RWPE2 (cell line): ENCODE measurements around the gene ICAM1.

Experiments used
- ATAC-seq: fragments of 200-7000 bp; cut with Tn5 transposase; 3 replicates; pipeline ENCODE4 v1.9.1; 2021; ENCODE audit warnings: low read depth
- DNase-seq: peaks from one replicate; pipeline ENCODE4 v3.0.0-alpha.2; 2020; ENCODE audit warnings: low spot score
- H3K27ac ChIP-seq: fragments of 450-650 bp; 2 replicates; pipeline ENCODE4 v1.5.1; 2017; ENCODE audit warnings: mild to moderate bottlenecking; ENCODE audit not compliant: poor library complexity, severe bottlenecking
- H3K27me3 ChIP-seq: fragments of 250-450 bp; sonication (Bioruptor Pico); 2 replicates; pipeline ENCODE4 v1.5.1; 2021; ENCODE audit warnings: mild to moderate bottlenecking, moderate library complexity; ENCODE audit not compliant: insufficient read depth, poor library complexity, severe bottlenecking
- H3K36me3 ChIP-seq: fragments of 250-450 bp; sonication (Bioruptor Pico); 2 replicates; pipeline ENCODE4 v1.5.1; 2020; ENCODE audit warnings: low read depth, mild to moderate bottlenecking, moderate library complexity
- H3K4me1 ChIP-seq: fragments of 250-450 bp; sonication (Bioruptor Pico); 2 replicates; pipeline ENCODE4 v1.5.1; 2021; ENCODE audit warnings: mild to moderate bottlenecking, moderate library complexity; ENCODE audit not compliant: insufficient read depth, poor library complexity, severe bottlenecking
- H3K4me3 ChIP-seq: fragments of 250-450 bp; sonication (Bioruptor Pico); 2 replicates; pipeline ENCODE4 v1.5.1; 2021; ENCODE audit warnings: mild to moderate bottlenecking, moderate library complexity; ENCODE audit not compliant: severe bottlenecking
- H3K9me3 ChIP-seq: fragments of 250-450 bp; sonication (Bioruptor Pico); 2 replicates; pipeline ENCODE4 v1.5.1; 2021; ENCODE audit warnings: mild to moderate bottlenecking, moderate library complexity; ENCODE audit not compliant: severe bottlenecking
- TF ChIP-seq, protein P1 (sequence below): fragments of 450-650 bp; IDR thresholded peaks from one replicate; pipeline ENCODE4 v1.5.1; 2017; ENCODE audit warnings: mild to moderate bottlenecking, moderate library complexity; ENCODE audit not compliant: poor library complexity, severe bottlenecking

ICAM1 gene

DNA sequence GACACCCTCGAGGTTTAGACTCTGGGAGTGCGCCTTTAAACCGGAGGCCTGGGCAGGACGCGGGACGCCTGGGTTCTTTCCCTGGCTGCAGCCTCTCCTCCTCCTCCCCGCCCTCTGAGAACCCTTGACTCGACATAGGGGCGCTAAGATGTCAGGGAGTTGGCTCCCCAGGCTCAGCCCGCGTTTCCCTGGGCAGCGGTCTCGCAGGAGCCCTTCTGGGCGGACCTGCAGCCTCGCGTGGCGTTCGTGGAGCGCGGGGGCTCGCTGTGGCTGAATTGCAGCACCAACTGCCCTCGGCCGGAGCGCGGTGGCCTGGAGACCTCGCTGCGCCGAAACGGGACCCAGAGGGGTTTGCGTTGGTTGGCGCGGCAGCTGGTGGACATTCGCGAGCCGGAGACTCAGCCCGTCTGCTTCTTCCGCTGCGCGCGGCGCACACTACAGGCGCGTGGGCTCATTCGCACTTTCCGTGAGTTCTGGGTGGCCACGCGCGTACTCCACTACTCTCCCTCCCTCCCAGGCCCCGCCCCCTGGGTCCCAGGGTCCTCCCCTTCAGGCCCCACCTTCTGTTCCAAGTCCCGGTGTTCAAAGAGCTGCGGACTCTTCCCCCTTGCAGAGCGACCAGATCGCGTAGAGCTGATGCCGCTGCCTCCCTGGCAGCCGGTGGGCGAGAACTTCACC is 20.1 kb downstream of the ICAM1 start:
- Histone ChIP-seq H3K9me3 (no peaks in the 10 kb centered on the region), H3K27ac (peak overlapping the region; percentile 61), H3K4me3 (peak overlapping the region; percentile 47), H3K36me3 (peaks cover 7% of the 10 kb centered on the region; the same call in 1 of the 2 replicates), H3K4me1 (peaks cover 14% of the 10 kb centered on the region), H3K27me3 (no peaks in the 10 kb centered on the region)
- DNase-seq (peak; percentile 75), ATAC-seq (peak; percentile 35)
- TF ChIP-seq, protein P1, sequence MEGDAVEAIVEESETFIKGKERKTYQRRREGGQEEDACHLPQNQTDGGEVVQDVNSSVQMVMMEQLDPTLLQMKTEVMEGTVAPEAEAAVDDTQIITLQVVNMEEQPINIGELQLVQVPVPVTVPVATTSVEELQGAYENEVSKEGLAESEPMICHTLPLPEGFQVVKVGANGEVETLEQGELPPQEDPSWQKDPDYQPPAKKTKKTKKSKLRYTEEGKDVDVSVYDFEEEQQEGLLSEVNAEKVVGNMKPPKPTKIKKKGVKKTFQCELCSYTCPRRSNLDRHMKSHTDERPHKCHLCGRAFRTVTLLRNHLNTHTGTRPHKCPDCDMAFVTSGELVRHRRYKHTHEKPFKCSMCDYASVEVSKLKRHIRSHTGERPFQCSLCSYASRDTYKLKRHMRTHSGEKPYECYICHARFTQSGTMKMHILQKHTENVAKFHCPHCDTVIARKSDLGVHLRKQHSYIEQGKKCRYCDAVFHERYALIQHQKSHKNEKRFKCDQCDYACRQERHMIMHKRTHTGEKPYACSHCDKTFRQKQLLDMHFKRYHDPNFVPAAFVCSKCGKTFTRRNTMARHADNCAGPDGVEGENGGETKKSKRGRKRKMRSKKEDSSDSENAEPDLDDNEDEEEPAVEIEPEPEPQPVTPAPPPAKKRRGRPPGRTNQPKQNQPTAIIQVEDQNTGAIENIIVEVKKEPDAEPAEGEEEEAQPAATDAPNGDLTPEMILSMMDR, result no peak

DNA sequence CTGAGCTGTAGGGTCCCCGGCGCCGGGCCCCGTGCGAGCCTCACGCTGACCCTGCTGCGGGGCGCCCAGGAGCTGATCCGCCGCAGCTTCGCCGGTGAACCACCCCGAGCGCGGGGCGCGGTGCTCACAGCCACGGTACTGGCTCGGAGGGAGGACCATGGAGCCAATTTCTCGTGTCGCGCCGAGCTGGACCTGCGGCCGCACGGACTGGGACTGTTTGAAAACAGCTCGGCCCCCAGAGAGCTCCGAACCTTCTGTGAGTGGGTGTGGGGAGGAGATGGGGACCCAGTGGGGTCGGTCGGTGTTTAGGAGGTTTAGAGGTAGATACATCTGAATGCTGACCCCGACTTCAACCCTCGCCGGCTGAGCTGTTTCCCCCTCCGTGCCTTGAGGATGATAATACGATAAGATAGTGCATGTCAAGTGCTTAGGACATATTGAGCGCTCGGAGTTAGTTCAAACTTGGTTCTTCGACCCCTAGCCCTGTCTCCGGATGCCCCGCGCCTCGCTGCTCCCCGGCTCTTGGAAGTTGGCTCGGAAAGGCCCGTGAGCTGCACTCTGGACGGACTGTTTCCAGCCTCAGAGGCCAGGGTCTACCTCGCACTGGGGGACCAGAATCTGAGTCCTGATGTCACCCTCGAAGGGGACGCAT is 20.8 kb downstream of the ICAM1 start:
- H3K4me3 ChIP-seq, result peak overlapping the region; percentile 47
- TF ChIP-seq, protein P1, result no peak
- DNase-seq (no peak), ATAC-seq (peak; percentile 1; the same call in 1 of the 3 replicates)
- peaks cover 7% of the 10 kb centered on the region; the same call in 1 of the 2 replicates for H3K36me3 ChIP-seq
- peaks cover 8% of the 10 kb centered on the region for H3K4me1 ChIP-seq
- no peak overlapping the region for H3K27ac ChIP-seq
- no peaks in the 10 kb centered on the region for H3K9me3 ChIP-seq
- no peaks in the 10 kb centered on the region for H3K27me3 ChIP-seq

DNA sequence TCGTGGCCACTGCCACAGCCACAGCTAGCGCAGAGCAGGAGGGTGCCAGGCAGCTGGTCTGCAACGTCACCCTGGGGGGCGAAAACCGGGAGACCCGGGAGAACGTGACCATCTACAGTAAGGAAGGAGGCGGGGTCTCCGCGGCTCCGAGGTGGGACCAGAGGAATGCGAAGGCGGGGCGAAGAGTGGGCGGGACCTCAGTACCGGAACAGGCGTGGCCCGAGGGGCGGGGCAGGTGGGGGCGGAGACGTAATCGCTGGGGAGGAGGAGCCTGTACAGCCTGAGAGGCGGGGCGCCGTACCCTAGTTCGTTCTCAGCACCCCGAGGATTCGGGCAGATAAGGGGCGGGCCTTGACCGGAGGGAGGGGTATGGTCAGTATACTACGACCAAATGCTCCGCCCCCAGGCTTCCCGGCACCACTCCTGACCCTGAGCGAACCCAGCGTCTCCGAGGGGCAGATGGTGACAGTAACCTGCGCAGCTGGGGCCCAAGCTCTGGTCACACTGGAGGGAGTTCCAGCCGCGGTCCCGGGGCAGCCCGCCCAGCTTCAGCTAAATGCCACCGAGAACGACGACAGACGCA is 21.4 kb downstream of the ICAM1 start:
- Histone ChIP-seq H3K27ac (no peak overlapping the region), H3K9me3 (no peaks in the 10 kb centered on the region), H3K4me3 (peak overlapping the region; percentile 47), H3K36me3 (peaks cover 7% of the 10 kb centered on the region; the same call in 1 of the 2 replicates), H3K4me1 (peaks cover 7% of the 10 kb centered on the region), H3K27me3 (no peaks in the 10 kb centered on the region)
- TF ChIP-seq, protein P1, result no peak
- DNase-seq, result no peak
- ATAC-seq, result peak; percentile 32

DNA sequence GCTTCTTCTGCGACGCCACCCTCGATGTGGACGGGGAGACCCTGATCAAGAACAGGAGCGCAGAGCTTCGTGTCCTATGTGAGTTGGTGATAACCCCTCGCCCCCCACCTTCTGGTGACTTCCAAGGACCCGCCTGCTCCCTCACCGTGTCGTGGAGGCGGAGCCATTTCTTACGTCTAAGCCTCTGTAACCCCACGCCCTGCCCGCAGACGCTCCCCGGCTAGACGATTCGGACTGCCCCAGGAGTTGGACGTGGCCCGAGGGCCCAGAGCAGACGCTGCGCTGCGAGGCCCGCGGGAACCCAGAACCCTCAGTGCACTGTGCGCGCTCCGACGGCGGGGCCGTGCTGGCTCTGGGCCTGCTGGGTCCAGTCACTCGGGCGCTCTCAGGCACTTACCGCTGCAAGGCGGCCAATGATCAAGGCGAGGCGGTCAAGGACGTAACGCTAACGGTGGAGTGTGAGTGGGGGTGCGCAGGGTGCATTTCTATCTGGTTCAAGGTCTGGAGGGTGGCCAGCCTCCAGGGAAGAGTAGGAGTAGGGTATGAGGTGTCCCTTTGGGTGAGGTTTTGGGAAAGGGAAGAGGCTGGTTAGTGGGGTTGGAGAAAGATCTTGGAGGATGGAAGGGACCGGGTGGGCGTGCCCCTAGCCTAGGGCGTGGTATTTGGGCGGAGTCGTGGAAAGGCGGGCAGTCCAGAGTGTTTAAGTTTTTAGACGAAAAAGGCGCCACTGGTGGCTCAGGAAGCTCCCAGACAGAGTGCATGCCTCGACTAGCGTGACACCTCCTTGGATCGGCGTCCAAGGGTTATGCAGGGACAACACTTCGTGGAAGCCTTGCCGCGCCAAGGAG is 22.1 kb downstream of the ICAM1 start:
- H3K27ac ChIP-seq, result no peak overlapping the region

More for the DNA sequence above, 22.1 kb downstream of the ICAM1 start:
- ATAC-seq (no peak), DNase-seq (no peak)
- TF ChIP-seq, protein P1, result no peak
- H3K36me3 ChIP-seq, result peaks cover 7% of the 10 kb centered on the region; the same call in 1 of the 2 replicates
- peaks cover 7% of the 10 kb centered on the region for H3K4me1 ChIP-seq
- no peak overlapping the region for H3K4me3 ChIP-seq
- H3K9me3 ChIP-seq, result no peaks in the 10 kb centered on the region
- no peaks in the 10 kb centered on the region for H3K27me3 ChIP-seq
